ENCODE data around the gene TMEM190.

TMEM190 gene

DNA sequence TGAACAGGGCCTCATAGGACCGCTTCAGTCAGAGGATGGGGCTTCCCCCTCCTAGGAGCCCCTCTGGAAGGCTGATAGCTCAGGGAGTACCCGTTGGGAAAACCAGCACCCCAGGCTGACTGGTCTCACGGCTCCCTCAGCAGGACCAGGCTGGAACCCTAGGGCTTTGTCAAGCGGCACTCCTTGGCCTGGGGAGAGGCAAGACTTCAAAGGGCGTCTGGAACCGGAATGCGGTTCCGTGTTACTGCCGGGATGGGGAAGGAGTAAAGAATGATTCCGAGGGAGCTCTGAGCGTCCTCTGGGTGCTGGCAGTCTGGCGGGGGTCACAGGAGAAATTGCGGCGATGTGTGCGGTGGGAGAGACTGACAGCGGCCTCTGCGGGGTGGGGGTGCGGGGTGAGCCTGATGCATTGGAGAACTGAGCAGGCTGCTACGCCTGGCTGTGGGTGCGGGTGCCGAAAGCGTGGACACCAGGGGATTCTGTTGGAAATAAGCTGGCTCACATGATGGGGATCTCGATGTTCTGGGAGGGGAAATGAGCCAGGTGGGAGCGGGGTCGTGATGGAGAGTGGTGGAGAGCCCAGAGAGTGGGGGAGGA is 24.0 kb upstream of the TMEM190 start:
- no peak for DNase-seq

- DNase-seq, result no peak
Observed at GRCh38 chr19:55353356-55353802, 23.2 kb upstream of the TMEM190 start.

DNA sequence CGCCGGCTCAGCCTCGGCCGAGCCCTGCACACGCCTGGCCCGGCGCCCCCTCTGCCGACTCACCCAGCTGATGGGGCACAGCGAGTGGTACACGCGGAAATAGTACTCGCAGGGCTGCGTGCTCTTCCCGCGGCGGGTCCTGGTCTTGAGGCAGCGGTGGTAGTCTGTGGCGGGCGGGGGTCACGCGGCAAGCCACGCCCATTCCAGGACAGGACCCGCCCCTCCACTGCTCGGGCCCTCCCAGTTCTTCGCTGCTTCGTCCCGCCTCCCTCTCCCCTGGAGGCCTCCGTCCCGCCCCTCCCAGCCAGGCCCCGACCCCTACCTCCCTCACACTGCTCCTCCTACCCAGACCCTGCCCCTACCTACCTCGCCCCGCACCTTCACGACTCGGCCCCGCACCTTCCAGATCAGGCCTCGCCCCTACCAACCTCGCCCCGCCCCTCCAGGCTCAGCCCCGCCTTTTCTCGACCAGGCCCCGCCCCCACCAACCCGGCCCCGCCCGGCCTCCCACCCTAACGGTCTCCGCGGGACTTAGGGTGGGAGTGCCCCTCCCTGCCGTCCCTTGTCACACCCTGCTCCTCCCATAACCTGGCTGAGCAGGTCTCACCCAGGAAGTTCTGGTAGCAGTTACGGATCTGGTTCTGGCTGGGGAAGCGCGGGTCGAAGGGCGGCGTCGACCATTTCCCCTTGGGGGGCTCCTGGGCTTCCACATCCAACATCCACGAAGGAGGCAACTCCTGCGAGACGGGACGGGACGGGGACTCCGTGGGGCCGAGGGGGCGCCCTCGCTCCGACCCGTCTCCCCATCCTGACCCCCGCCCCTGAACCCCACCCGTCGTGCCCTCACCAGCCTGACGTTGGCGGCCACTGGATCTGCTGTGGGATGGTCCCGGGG is 22.6 kb upstream of the TMEM190 start:
- DNase-seq, result peak; percentile 81

DNA sequence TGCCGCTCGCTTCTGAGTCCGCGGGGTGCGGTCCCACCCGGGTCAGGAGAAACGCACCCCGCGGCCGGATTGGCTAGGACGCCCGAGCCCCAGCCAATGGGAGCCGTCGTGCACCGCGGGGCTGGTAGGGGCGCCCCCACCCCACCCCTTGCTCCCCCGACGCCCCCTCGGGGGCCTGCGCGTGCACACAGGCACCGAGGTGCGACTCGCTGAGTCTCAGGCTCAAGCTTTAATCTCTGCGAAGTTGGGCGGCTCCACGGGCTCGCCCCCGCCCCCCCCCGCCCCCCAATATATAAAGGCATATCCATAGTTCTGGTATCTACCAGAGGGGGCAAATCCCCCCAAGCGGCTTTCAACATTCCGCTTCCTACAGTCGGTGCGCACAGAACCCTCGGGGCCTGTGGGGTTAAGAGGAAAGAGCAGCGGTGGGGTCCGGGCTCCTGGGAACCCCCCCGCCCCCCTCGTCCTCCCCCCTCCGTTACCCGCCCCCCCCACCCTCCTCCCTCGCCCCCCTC is 21.9 kb upstream of the TMEM190 start, which contains the start of gene COX6B2:
COX6B2 (minus strand) TSS at position 22 of the 515 bp plus-strand sequence. CDS start 198 bp downstream, outside the sequence.
- DNase-seq, result no peak

- no peak for DNase-seq
Observed at GRCh38 chr19:55355213-55355821, 21.3 kb upstream of the TMEM190 start.

DNA sequence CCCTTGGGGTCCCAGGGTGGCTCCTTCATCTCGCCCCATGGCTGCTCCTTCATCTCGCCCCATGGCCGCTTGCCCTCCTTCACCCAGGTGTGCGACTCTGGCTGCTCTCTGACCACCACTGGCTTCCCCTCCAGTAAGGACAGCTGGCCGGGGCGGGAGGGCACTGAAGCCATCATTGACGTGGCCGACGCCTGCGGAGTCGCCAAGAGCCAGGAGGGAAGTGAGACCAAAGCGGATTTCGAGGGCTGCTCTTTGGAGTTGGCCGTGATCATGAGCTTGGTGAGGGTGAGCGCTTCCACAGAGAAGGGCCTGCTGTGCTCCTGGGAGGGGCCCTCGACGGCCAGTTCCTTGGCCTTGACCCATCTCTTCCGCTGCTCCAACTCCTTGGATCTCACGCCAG is 18.1 kb upstream of the TMEM190 start:
- no peak for DNase-seq

DNA sequence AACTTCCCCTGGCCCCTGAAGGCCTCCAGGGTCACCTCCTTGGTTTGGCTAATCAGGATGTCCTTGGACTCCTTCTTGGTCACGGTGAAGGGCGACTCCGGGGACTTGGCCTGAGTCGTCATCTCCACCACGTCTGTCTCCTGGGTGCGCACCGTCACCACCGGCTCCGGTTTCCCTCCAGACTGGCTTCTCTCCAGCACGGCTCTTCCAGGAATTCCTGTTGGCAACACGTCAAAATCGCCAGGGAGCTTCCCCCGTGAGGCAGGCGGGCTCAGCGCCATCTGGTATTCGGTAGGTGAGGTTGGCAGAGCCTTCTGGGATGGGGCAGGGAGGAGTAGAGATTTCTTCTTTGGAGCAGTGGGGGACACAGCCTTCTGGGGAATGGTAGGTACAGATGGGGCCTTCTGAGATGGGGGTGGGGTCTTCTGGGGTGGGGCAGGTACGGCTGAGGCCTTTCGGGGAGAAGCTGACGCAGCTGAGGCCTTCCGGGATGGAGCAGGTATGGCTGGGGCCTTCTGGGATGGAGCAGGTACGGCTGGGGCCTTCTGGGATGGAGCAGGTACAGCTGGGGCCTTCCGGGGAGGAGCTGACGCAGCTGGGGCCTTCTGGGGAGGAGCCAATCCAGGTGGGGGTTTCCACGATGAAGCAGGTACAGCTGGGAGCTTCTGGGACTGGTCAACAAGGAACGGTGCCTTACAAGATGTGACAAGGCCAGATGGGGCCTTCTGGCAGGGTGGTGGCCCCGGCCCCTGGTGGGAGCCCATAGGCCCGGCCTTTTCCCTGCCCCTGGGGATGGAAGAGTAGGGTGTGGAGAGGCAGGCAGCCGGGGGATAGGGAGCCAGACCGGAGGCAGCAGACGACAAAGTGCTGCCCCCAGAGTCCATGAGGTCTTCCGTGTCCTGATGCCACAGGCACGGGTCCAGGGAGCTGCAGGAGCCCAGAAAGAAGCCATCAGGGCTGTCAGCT is 17.4 kb upstream of the TMEM190 start:
- DNase-seq, result no peak

- DNase-seq, result no peak
Observed at GRCh38 chr19:55360902-55361301, 15.7 kb upstream of the TMEM190 start.

- DNase-seq, result no peak
Observed at GRCh38 chr19:55362174-55362989, 14.2 kb upstream of the TMEM190 start.

- DNase-seq, result no peak
Observed at GRCh38 chr19:55362990-55363716, 13.5 kb upstream of the TMEM190 start, which contains the start of gene GARIN5B. Gene GARIN5B (minus strand): TSS chr19:55363260. CDS start chr19:55363066, 194 bp downstream.

- no peak for DNase-seq
Observed at GRCh38 chr19:55365245-55365644, 11.4 kb upstream of the TMEM190 start.

- DNase-seq, result no peak
Observed at GRCh38 chr19:55365964-55366363, 10.7 kb upstream of the TMEM190 start.

DNA sequence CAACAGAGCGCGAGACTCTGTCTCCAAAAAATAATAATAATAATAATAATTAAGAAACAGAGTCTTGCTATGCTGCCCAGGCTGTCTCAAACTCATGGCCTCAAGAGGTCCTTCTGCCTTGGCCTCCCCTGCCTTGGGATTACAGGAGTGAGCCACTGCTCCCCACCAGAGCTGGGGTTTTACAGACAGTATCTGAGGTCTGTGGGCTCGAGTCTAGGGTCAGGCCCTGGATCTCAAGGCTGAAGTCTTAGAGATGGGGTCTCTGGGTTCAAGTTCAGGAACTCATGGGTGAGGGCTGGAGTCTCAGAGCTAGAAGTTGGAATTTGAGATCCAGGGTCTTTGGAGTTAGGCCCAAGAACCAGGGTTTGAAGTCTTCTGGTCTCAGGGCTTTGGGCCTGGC is 9.8 kb upstream of the TMEM190 start:
- no peak for DNase-seq

GRCh38 chr19:55368106-55368505 is 8.5 kb upstream of the TMEM190 start:
- DNase-seq, result no peak

- no peak for DNase-seq
Observed at GRCh38 chr19:55368701-55369563, 7.7 kb upstream of the TMEM190 start.

DNA sequence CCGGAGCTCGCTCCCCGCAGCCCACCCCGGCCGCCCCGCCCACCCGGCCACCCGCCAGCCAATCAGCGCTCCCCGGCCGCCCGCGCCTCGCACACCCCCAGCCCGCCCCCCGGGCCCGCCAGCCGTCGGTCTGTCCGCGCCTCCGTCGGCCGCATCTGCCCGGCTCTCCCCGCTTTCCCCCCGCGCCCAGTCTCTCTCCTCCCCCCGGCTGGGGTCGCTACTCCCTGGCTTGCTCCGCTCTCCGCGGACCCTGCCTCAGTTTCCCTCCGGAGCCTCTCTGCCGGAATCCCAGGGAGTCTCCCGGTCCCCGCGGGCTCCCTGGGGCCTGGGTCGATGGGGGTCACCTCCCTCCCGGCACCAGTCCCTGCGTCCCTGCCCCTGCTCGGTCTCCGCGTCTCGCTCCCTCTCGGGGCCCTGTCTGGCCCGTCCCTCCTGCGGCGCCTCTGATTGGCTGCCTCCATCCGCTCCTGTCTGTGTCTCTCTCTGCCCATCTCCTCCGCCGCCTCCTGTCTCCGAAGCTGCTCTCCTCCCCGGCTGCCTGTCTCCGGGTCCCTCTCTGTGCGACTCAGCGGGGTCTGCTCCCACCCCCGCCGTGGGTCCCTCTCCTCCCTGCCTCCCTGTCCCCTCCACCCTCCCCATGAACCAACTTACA is 6.8 kb upstream of the TMEM190 start:
- DNase-seq, result peak; percentile 29

GRCh38 chr19:55370305-55370988 is 6.2 kb upstream of the TMEM190 start, which contains the start of gene IL11:
Gene IL11 (minus strand): TSS chr19:55370463. CDS start chr19:55370310, 153 bp downstream.
- no peak for DNase-seq
